Aorta (tissue), 5 donors: ENCODE data around the gene THADA. TPM values are rescaled to one million over a fixed set of nuclear protein-coding genes. Genes with fewer than 3 reads are reported as not detected.

Experiments
- ATAC-seq: fragments of 200-7000 bp; cut with Tn5 transposase; one replicate; pipeline ENCODE4 v1.9.1; 2022; ENCODE audit warnings: moderate library complexity; ENCODE audit not compliant: low FRiP score
- DNase-seq, 2 donors: peaks; one replicate each; pipeline ENCODE4 v3.0.0-alpha.2; 2020
- H3K27ac ChIP-seq, 2 donors: one replicate each; pipeline ENCODE4 v1.5.1; 2013; ENCODE audit warnings: low read length in 2 of 2, mild to moderate bottlenecking in 2 of 2, moderate library complexity in 2 of 2, control low read depth in 1 of 2, inconsistent platforms in 1 of 2, low read depth in 1 of 2
- H3K27me3 ChIP-seq, 2 donors: one replicate each; pipeline ENCODE4 v1.6.1; 2013; ENCODE audit warnings: control low read depth in 1 of 2, low read length in 1 of 2, mild to moderate bottlenecking in 1 of 2, moderate library complexity in 1 of 2; ENCODE audit not compliant: insufficient read depth in 2 of 2, control insufficient read depth in 1 of 2
- H3K36me3 ChIP-seq, 2 donors: one replicate each; pipeline ENCODE4 v1.6.1; 2013; ENCODE audit warnings: control low read depth in 1 of 2, low read length in 1 of 2, mild to moderate bottlenecking in 1 of 2; ENCODE audit not compliant: insufficient read depth in 2 of 2, control insufficient read depth in 1 of 2
- H3K4me1 ChIP-seq, 2 donors: one replicate each; pipeline ENCODE4 v1.6.1; 2013; ENCODE audit warnings: low read length in 2 of 2, control low read depth in 1 of 2, mild to moderate bottlenecking in 1 of 2, moderate library complexity in 1 of 2; ENCODE audit not compliant: insufficient read depth in 2 of 2, control insufficient read depth in 1 of 2
- H3K4me3 ChIP-seq, 2 donors: one replicate each; pipeline ENCODE4 v1.5.1; 2013; ENCODE audit warnings: low read length in 2 of 2, control low read depth in 1 of 2, mild to moderate bottlenecking in 1 of 2
- H3K9me3 ChIP-seq: one replicate; pipeline ENCODE4 v1.6.1; 2013; ENCODE audit warnings: mild to moderate bottlenecking, low read length; ENCODE audit not compliant: control insufficient read depth
- WGBS, 2 donors: extraction: QIAGEN DNeasy Blood & Tissue Kit; methylation state at CpG; one replicate each; pipeline ENCODE4 v1.1.7; 2013; 5-methylcytosine and 5-hydroxymethylcytosine counted together
- intact Hi-C, 2 donors: fragments of 100-400 bp; cut with DNase I; formaldehyde crosslinking; loops; one replicate each; pipeline versions ENCODE4 v1.14.2 to v1.15.0; 2022
- polyA plus RNA-seq, 2 donors: library from polyadenylated mRNA; stranded (reverse); fragments of 200-250 nt; gene quantifications; one replicate each; pipeline ENCODE4 v1.2.3, GENCODE V29; 2013
- total RNA-seq, 2 donors: library from RNA; stranded (reverse); fragmentation: NEBNext Ultra II Directional; extraction: Animal tissue kit (Norgen Biotek cat#: 25700); gene quantifications; one replicate each; pipeline ENCODE4 v1.2.1, GENCODE V29; 2021
- donor health status: healthy with polysubstance abuse.
- donor health status: Bipolar disorder and iron deficiency.
- donor health status: DM: no; HTN: no; CAD: no.
- donor health status: DM: no; HTN: no; CAD: no.
- donor health status: DM: yes; HTN: yes; CAD: no.

Gene THADA
- total and polyA plus RNA-seq, 4 donors, result 12.4 to 38.5 (median 25.0) TPM

DNA sequence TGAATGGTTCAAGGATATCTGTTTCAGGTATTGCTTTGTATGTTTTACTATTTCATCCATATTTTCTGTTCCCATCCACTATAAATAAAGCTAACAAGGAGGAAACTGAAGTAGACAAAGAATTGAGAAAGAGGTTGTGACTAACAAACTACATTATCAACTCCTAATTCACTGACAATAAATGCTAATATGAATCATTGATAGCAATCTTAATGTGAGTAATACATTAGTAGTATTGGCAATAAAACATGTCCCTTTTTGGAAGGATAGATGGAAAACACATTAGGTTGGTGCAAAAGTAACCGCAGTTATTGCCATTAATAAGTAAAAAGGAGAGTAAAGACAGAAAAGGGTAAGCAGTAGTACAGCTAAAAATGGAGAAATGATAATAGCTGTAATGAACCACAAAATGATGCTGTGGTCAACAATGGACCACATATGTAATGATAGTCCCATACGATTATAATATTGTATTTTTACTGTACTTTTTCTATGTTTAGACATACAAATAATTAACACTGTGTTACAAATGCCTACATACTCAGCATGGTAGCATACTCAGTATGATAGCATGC lies 104.7 kb downstream of the THADA start:
- WGBS, 2 donors, result 97% methylated on average over 2 of the region's 2 CpGs
- DNase-seq, result no peak
- H3K27me3 ChIP-seq, result no peaks in the 10 kb centered on the region
- no peak for ATAC-seq
- no peaks in the 10 kb centered on the region for H3K9me3 ChIP-seq
- no peak overlapping the region for H3K4me3 ChIP-seq
- peaks cover 0 to 5% of the 10 kb centered on the region in 2 donors for H3K36me3 ChIP-seq
- peaks cover 0 to 3% of the 10 kb centered on the region in 2 donors for H3K4me1 ChIP-seq
- H3K27ac ChIP-seq, result no peak overlapping the region
- intact Hi-C loops, result no loop called here

DNA sequence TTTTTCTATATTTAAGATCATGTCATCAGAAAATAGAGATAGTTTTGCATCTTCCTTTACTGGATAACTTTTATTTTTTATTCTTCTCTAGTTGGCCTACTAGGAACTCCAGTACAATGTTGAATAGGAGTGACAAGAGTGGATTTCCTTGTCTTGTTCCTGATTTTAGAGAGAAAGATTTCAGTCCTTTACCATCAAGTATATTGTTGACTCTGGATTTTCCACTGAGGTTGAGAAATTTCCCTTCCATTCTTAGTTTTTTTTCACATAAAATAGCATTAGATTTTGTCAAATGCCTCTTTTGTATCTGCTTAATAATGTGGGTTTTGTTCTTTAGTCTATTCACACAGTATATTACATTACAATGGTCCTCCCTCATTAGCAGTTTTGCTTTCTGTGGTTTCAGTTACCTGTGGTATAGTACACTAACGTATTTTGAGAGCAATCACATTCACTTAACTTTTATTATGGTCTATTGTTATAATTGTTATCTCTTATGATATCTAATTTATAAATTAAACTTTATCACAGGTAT lies 105.5 kb downstream of the THADA start:
- Histone ChIP-seq H3K27ac (no peak overlapping the region), H3K9me3 (no peaks in the 10 kb centered on the region), H3K36me3 (peaks cover 0 to 5% of the 10 kb centered on the region in 2 donors), H3K27me3 (no peaks in the 10 kb centered on the region), H3K4me3 (no peak overlapping the region), H3K4me1 (peaks cover 0 to 3% of the 10 kb centered on the region in 2 donors)
- no peak for ATAC-seq
- intact Hi-C loops, result no loop called here
- WGBS, 2 donors, result 87 to 90% methylated on average over 1 of the region's 1 CpG
- no peak for DNase-seq

DNA sequence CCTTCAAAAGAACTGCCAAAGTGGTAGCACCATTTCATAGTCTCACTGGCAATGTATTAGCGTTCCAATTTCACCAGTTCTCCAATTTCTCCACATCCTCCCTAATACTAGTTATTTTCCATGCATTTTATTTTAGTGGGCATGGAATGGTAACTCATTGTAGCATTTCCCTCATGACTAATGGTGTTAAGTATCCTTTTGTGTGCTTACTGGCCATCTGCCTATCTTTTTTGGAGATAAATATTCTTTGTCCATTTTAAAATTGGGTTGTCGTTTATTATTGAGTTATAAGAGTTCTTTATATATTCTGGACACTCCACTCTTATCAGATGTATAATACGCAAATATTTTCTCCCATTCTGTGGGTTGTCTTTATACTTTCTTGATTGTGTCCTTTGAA lies 107.1 kb downstream of the THADA start:
- DNase-seq (no peak), ATAC-seq (no peak)
- no peaks in the 10 kb centered on the region for H3K9me3 ChIP-seq
- 62 to 63% methylated on average over 3 of the region's 3 CpGs for WGBS, 2 donors
- H3K27me3 ChIP-seq, result no peaks in the 10 kb centered on the region
- intact Hi-C loops, result loop anchor here (5.0 to 10.0 kb wide), 8 partner anchors 34 to 664 kb away; no protein-coding TSS in a partner anchor
- peaks cover 0 to under 1% of the 10 kb centered on the region in 2 donors for H3K36me3 ChIP-seq
- H3K4me3 ChIP-seq, result no peak overlapping the region
- no peak overlapping the region for H3K27ac ChIP-seq
- H3K4me1 ChIP-seq, result peaks cover 0 to 3% of the 10 kb centered on the region in 2 donors

DNA sequence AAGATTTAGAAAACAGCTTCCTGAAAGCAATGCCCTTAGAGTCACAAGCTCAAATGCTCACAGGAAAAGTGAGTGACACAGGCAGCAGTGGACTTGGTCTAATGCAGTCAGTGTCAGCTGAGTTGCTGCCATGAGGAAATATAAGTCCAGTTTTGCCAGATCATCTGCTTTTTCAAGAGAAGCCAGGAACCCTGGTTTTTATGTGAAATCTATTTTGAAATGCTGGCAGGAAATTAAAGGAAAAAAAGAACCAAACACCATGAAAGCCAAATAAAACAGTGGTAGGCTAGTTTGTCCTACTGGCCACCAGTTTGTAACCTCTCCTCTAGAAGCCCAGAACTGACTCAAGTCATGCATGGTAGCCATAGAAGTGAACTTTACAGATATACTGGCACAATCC lies 109.2 kb downstream of the THADA start:
- Histone ChIP-seq H3K27me3 (no peaks in the 10 kb centered on the region), H3K36me3 (no peaks in the 10 kb centered on the region), H3K4me1 (peaks cover 0 to 8% of the 10 kb centered on the region in 2 donors), H3K4me3 (no peak overlapping the region), H3K9me3 (no peaks in the 10 kb centered on the region), H3K27ac (peak overlapping the region; percentile 30 to 64)
- intact Hi-C loops, result loop anchor here (5.0 to 10.0 kb wide), 8 partner anchors 36 to 662 kb away; no protein-coding TSS in a partner anchor
- DNase-seq (peak in 1 of 2 donors; percentile 59), ATAC-seq (peak; percentile 67)

DNA sequence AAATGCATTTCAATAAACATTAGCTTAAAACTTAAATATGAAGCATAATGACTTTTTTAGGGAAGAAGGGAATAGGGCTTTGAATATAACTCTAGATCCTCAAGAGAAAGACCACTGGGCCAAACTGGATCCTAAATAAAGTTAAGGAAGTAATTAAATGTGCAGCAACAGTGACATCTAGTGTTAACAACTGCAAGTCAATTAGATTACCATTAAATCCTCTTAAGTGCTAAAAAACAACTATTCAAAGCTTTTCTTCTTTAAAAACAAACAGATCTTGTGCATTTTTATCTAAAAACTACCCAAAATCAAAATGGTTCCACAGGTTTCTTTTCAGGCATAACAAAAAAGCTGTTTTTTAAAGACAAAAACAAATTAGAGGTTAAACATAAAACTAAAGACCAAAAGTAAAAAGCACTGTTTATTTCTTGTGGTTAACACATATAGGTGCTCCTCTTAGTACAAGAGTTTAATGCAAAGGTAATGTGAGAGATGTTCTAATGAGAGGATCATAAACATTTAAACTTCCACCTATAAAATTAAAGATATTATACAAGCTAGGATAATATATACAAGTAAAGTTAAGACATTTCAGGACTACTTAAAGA lies 111.4 kb downstream of the THADA start:
- no peaks in the 10 kb centered on the region for H3K36me3 ChIP-seq
- no peak overlapping the region for H3K27ac ChIP-seq
- H3K4me3 ChIP-seq, result no peak overlapping the region
- intact Hi-C loops, result loop anchor here (5.0 to 10.0 kb wide), 7 partner anchors 172 to 660 kb away; partner anchors contain the start of gene ZFP36L2 (in 2 of the 2)
- DNase-seq, result no peak
- H3K9me3 ChIP-seq, result no peaks in the 10 kb centered on the region
- no peaks in the 10 kb centered on the region for H3K27me3 ChIP-seq
- ATAC-seq, result peak; percentile 79
- peaks cover 0 to 8% of the 10 kb centered on the region in 2 donors for H3K4me1 ChIP-seq

DNA sequence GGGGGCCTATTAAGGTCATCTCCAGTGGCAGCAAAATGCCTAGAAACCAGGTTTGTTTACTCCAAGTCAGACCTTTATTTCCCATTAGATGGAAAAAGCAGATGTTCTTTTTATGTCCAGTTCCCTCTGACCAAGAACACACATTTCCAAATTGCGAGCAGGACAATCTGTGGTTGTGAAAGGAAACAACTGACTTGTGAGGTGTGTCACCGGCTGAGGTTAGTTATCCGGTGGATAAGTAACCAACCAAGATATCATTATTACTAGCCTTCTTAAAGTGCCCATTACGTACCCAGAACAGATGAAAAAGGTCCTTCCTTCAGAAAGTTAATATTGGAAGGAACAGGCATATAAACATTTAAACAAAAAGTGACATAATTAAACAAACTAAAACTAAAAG lies 112.9 kb downstream of the THADA start:
- Histone ChIP-seq H3K4me1 (peaks cover 0 to 6% of the 10 kb centered on the region in 2 donors), H3K4me3 (no peak overlapping the region), H3K9me3 (no peaks in the 10 kb centered on the region), H3K27ac (peak overlapping the region; percentile 40 to 86), H3K36me3 (no peaks in the 10 kb centered on the region), H3K27me3 (no peaks in the 10 kb centered on the region)
- intact Hi-C loops, result loop anchor here (2.0 to 10.0 kb wide), 8 partner anchors 171 to 658 kb away; partner anchors contain the start of gene ZFP36L2 (in 2 of the 2)
- DNase-seq (no peak), ATAC-seq (no peak)
- WGBS, 2 donors, result 7 to 12% methylated on average over 4 of the region's 4 CpGs

DNA sequence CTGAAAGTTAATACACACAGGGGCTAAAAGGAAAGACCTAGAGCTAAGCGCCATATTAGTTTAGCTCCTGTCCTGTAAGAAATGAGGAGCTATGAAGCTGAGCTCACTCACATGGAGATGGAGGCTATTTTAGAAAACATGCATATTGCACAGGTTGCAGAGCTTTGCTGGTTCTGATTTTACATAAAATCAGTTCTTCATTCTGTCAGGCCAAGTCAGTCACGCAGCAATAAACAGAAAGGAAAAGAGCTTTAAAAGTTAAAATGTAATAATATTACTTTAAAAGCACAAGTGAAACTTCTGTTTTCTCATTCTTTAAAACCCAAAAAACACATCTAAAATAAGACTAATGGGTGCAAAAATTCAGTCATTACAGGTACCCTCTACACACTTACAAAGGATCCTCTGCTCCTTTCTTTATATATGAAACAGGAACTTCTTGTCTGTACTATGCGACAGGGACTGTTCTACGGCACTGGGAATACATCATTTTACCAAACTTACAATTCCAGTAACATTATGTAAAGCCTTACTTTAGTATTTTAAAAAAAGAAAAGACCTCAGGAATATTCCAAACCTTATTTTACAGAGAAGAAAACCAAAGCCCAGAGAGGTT lies 113.8 kb downstream of the THADA start:
- Histone ChIP-seq H3K4me3 (no peak overlapping the region), H3K27ac (peak overlapping the region; percentile 48 to 86), H3K36me3 (no peaks in the 10 kb centered on the region), H3K9me3 (no peaks in the 10 kb centered on the region), H3K27me3 (no peaks in the 10 kb centered on the region), H3K4me1 (peaks cover 0 to 6% of the 10 kb centered on the region in 2 donors)
- intact Hi-C loops, result loop anchor here (2.0 to 10.0 kb wide), 8 partner anchors 170 to 657 kb away; partner anchors contain the start of gene ZFP36L2 (in 2 of the 2)
- 68 to 69% methylated on average over 4 of the region's 4 CpGs for WGBS, 2 donors
- ATAC-seq (no peak), DNase-seq (no peak)

DNA sequence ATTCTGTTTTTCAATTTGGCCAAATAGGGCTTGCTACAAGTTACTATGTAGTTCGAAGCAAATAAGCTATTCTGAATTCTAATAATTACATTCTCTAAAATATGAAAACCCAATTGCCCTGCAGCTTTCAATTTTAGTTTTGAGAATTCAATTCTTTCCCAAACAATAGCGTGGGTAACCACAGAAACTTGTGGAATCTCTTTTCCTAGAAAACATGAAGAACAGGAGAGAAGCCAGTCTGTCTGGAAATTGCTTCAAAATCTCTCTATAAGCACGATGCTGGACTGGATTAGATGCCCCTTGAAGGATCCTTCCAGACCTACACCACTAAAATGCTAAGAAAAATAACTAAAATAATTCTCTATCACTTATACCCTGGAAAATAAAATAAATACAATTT lies 115.0 kb downstream of the THADA start:
- Histone ChIP-seq H3K36me3 (no peaks in the 10 kb centered on the region), H3K9me3 (no peaks in the 10 kb centered on the region), H3K27ac (no peak overlapping the region), H3K4me1 (peaks cover 0 to 7% of the 10 kb centered on the region in 2 donors), H3K27me3 (no peaks in the 10 kb centered on the region), H3K4me3 (no peak overlapping the region)
- DNase-seq, result no peak
- 76 to 79% methylated on average over 3 of the region's 3 CpGs for WGBS, 2 donors
- intact Hi-C loops, result loop anchor here (5.0 to 10.0 kb wide), 7 partner anchors 169 to 656 kb away; partner anchors contain the start of gene ZFP36L2 (in 2 of the 2)
- ATAC-seq, result no peak
